GM18499 (cell line): ENCODE measurements around the gene S1PR2.
"Not testable (repeated sequence)": the region's sequence is repeated elsewhere in the genome, so short reads cannot be mapped to it uniquely, and the experiment has no call there.

Experiments used
- ATAC-seq: cut with Tn5 transposase; IDR thresholded peaks from one replicate; pipeline ENCODE4 v1.9.1; 2021; ENCODE audit warnings: moderate number of reproducible peaks; ENCODE audit not compliant: insufficient read depth, unreplicated experiment

S1PR2 gene

GRCh38 chr19:10194500-10195198 lies 36.5 kb downstream of the S1PR2 start, which contains the start of gene DNMT1:
TSS of gene DNMT1 (minus strand) at chr19:10194953. CDS start at chr19:10194899, 54 bp downstream.
- peak; percentile 60 for ATAC-seq

GRCh38 chr19:10193790-10194499 lies 37.2 kb downstream of the S1PR2 start:
- no peak for ATAC-seq

- ATAC-seq: no peak
These were observed 38.2 kb downstream of the S1PR2 start for GRCh38 chr19:10192922-10193321.

DNA sequence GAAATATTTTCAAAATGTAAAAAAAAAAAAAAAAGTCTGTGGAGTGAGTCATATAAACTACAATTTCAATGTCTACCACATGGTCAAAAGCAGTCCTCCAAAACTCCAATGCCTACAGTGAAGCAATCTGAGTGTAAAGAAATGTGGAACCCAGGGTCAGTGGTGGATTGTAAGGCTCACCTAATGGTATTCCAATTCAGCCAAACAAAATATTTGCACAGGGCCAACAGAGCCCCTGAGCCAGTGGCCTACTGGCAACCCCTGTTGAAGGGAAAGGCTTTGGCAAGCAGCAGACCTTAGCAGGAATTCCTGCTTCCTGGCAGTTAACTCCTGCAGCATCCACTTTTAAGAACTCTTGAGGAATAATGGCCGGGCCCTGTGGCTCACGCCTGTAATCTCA lies 39.8 kb downstream of the S1PR2 start:
- ATAC-seq: no peak

- no peak for ATAC-seq
These were observed 41.1 kb downstream of the S1PR2 start for GRCh38 chr19:10190026-10190425.

DNA sequence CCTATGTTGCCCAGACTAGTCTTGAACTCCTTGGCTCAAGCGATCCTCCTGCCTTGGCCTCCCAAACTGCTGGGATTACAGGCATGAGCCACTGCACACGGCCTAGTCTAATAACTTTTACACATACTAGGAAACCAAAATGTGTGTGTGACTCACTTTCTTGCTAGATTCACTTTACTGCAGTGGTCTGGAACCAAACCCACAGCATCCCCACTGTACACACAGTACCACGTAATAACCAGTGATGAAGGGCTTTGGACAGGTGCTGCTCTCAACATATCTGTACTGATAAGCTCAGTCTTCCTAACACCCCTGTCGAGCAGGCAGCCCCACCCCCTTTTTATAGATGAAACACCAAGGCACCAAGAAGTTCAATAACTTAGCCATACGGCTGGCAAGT lies 41.5 kb downstream of the S1PR2 start:
- ATAC-seq: no peak

DNA sequence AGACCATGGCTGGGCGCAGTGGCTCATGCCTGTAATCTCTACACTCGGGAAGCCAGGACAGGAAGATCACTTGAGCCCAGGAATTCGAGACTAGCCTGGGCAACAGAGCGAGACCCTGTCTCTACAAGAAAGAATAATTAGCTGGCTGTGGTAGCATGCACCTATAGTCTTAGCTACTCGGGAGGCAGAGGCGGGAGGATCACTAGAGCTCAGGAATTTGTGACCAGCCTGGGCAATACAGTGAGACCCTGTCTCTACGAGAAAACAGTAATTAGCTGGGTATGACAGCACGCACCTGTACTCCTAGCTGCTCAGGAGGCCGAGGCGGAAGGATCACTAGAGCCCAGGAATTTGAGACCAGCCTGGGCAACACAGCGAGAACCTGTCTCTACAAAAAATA lies 43.8 kb downstream of the S1PR2 start:
- ATAC-seq: no peak

GRCh38 chr19:10184636-10185035 lies 46.5 kb downstream of the S1PR2 start:
- no peak for ATAC-seq

DNA sequence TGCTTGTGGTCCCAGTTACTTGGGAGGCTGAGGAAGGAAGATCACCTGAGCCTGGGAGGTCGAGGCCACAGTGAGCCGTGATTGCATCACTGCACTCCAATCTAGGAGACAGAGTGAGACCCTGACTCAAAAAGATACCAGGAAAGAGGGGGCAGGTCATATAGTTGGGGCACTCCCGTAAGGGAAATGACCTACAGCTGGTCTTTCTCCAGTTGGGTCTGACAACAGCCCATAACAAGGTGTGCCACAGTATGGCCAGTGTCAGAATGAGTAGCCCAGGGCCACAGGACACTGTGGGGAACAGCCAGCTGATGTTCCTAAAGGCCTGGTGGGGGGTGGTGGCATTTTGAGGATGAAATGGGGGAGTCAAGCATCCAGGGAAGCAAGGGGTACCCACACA lies 47.2 kb downstream of the S1PR2 start:
- ATAC-seq: no peak

- no peak for ATAC-seq
These were observed 48.3 kb downstream of the S1PR2 start for GRCh38 chr19:10182847-10183246.

DNA sequence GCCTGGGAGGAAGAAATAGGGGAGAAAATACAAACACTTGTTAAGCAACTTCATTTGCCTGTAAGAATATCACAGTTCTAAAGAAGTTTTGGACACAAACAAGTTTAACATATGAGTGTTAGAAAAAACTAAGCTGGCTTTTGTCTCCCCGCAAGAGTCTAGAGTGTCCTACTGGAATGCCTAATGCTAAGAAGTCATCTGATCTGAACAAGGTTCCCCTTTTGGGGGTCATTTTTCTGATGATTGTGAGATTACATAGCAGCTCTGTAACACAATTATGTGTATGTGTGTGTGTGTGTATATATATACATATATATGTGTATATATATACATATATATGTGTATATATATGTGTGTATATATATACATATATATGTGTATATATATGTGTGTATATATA lies 49.1 kb downstream of the S1PR2 start:
- ATAC-seq: no peak

- no peak for ATAC-seq
These were observed 50.7 kb downstream of the S1PR2 start for GRCh38 chr19:10180459-10180858.

- not testable (repeated sequence) for ATAC-seq
These were observed 51.1 kb downstream of the S1PR2 start for GRCh38 chr19:10180024-10180423.

- ATAC-seq: no peak
These were observed 57.6 kb downstream of the S1PR2 start for GRCh38 chr19:10173527-10173926.
